Uterus (tissue), 4 donors: ENCODE data around the gene CDH13. TPM values are rescaled to one million over a fixed set of nuclear protein-coding genes. Genes with fewer than 3 reads are reported as not detected.

ENCODE experiments used
- DNase-seq, 2 donors: peaks; one replicate each; pipeline ENCODE4 v3.0.0-alpha.2; 2019 to 2020
- H3K27ac ChIP-seq, 2 donors: fragments of 200-600 bp; sonication (generic); 1 replicate in 1 of 2; 2 replicates in 1 of 2; pipeline ENCODE4 v1.5.1; 2016 to 2018
- H3K27me3 ChIP-seq, 2 donors: fragments of 200-600 bp; sonication (generic); one replicate each; pipeline ENCODE4 v1.5.1; 2018 to 2019; ENCODE audit warnings: control low read depth in 1 of 2
- H3K36me3 ChIP-seq, 2 donors: fragments of 200-600 bp; sonication (generic); one replicate each; pipeline ENCODE4 v1.5.1; 2019; ENCODE audit warnings: control low read depth in 1 of 2
- H3K4me1 ChIP-seq, 2 donors: fragments of 200-600 bp; sonication (generic); one replicate each; pipeline ENCODE4 v1.5.1; 2018 to 2019; ENCODE audit warnings: control low read depth in 1 of 2
- H3K4me3 ChIP-seq, 2 donors: fragments of 200-600 bp; sonication (generic); 1 replicate in 1 of 2; 2 replicates in 1 of 2; pipeline ENCODE4 v1.5.1; 2018 to 2019; ENCODE audit warnings: mild to moderate bottlenecking in 1 of 2
- H3K9me3 ChIP-seq, 2 donors: fragments of 200-600 bp; sonication (generic); one replicate each; pipeline ENCODE4 v1.5.1; 2019; ENCODE audit warnings: control low read depth in 1 of 2
- CTCF ChIP-seq, 4 experiments: fragments of 200-600 bp in 2 of 4; fragments of 450-650 bp in 2 of 4; sonication (generic) in 2 of 4; IDR thresholded peaks; one replicate each; pipeline ENCODE4 v1.5.1; 2016 to 2019; ENCODE audit warnings: antibody characterized with exemption in 4 of 4, mild to moderate bottlenecking in 2 of 4, moderate library complexity in 1 of 4
- POLR2A ChIP-seq, 2 donors: fragments of 450-650 bp; IDR thresholded peaks; one replicate each; pipeline ENCODE4 v1.6.1; 2016; ENCODE audit warnings: antibody characterized with exemption in 2 of 2, mild to moderate bottlenecking in 1 of 2, moderate library complexity in 1 of 2
- intact Hi-C: fragments of 100-400 bp; cut with DNase I; formaldehyde crosslinking; loops from one replicate; pipeline ENCODE4 v1.15.1; 2023; ENCODE audit warnings: low total_unique reads
- total RNA-seq, 4 donors: library from RNA; depleted of rRNA in 3 of 4; stranded (reverse); fragments of >200 nt in 3 of 4; gene quantifications; one replicate each; pipeline versions ENCODE4 v1.1.0 to v1.2.4, GENCODE V29; 2014 to 2023
- donor health status: DM: yes; HTN: yes; CAD: no.

The CDH13 gene
- total RNA-seq, 4 donors from 2014 or later, result 49.1 to 99.4 (median 82.7) TPM

GRCh38 chr16:83681381-83681956 is 1054.7 kb downstream of the CDH13 start:
- H3K9me3 ChIP-seq, result no peaks in the 10 kb centered on the region
- DNase-seq, result no peak
- H3K4me1 ChIP-seq, result no peaks in the 10 kb centered on the region
- no peak overlapping the region for H3K4me3 ChIP-seq
- TF ChIP-seq POLR2A (IDR thresholded peaks at IDR 0.05) (no peak), CTCF (IDR thresholded peaks at IDR 0.05) (no peak)
- no peak overlapping the region for H3K27ac ChIP-seq
- intact Hi-C loops, result no loop called here
- H3K27me3 ChIP-seq, result no peaks in the 10 kb centered on the region
- no peaks in the 10 kb centered on the region for H3K36me3 ChIP-seq

GRCh38 chr16:83682116-83682867 is 1055.5 kb downstream of the CDH13 start:
- Histone ChIP-seq H3K4me1 (no peaks in the 10 kb centered on the region), H3K27me3 (no peaks in the 10 kb centered on the region), H3K27ac (no peak overlapping the region), H3K4me3 (no peak overlapping the region), H3K36me3 (no peaks in the 10 kb centered on the region), H3K9me3 (no peaks in the 10 kb centered on the region)
- DNase-seq, result no peak
- TF ChIP-seq CTCF (IDR thresholded peaks at IDR 0.05), result no peak
- no peak for TF ChIP-seq POLR2A (IDR thresholded peaks at IDR 0.05)
- intact Hi-C loops, result no loop called here

DNA sequence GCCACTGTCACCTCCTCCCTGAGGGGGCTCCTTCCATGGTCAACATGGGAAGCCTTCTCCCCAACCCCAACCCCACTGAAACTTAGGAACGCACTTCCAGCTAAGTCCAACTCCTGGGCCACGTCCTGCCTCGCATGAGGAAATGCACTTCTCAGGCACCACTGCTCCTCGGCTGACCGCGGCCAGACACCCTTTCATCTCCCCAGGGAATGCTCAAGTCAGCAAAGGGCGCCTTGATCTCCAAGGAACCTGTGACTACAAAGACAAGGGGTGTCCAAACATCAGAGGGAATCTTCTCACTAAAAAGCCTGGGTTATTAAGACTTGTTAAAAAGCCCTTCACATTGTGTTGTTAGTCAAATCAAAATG is 1056.1 kb downstream of the CDH13 start:
- Histone ChIP-seq H3K4me1 (no peaks in the 10 kb centered on the region), H3K4me3 (no peak overlapping the region), H3K36me3 (no peaks in the 10 kb centered on the region), H3K27me3 (no peaks in the 10 kb centered on the region), H3K27ac (no peak overlapping the region), H3K9me3 (no peaks in the 10 kb centered on the region)
- TF ChIP-seq POLR2A (IDR thresholded peaks at IDR 0.05), result no peak
- no peak for TF ChIP-seq CTCF (IDR thresholded peaks at IDR 0.05)
- no peak for DNase-seq
- intact Hi-C loops, result no loop called here

- no peaks in the 10 kb centered on the region for H3K9me3 ChIP-seq
- intact Hi-C loops, result no loop called here
- H3K27me3 ChIP-seq, result no peaks in the 10 kb centered on the region
- no peak for DNase-seq
- no peaks in the 10 kb centered on the region for H3K4me1 ChIP-seq
- TF ChIP-seq POLR2A (IDR thresholded peaks at IDR 0.05), result no peak
- no peak for TF ChIP-seq CTCF (IDR thresholded peaks at IDR 0.05)
- H3K36me3 ChIP-seq, result no peaks in the 10 kb centered on the region
- H3K4me3 ChIP-seq, result no peak overlapping the region
- H3K27ac ChIP-seq, result no peak overlapping the region
These were observed 1058.9 kb downstream of the CDH13 start for GRCh38 chr16:83685615-83686165.

GRCh38 chr16:83686726-83687125 is 1060.0 kb downstream of the CDH13 start:
- H3K27ac ChIP-seq, result no peak overlapping the region
- intact Hi-C loops, result no loop called here
- H3K4me1 ChIP-seq, result no peaks in the 10 kb centered on the region
- no peaks in the 10 kb centered on the region for H3K36me3 ChIP-seq
- TF ChIP-seq CTCF (IDR thresholded peaks at IDR 0.05) (no peak), POLR2A (IDR thresholded peaks at IDR 0.05) (no peak)
- H3K9me3 ChIP-seq, result no peaks in the 10 kb centered on the region
- no peaks in the 10 kb centered on the region for H3K27me3 ChIP-seq
- no peak overlapping the region for H3K4me3 ChIP-seq
- no peak for DNase-seq
